Stimulated activated CD8-positive, alpha-beta memory T cell treated with anti-CD3 and anti-CD28 coated beads, Interleukin-2, amount 100 ng/mL, for 1 hour (primary cell): ENCODE data around the gene RUFY1.
A peak's percentile ranks its signal among the peaks of the same experiment; 100 is the strongest.
"Not testable (repeated sequence)": the region's sequence is repeated elsewhere in the genome, so short reads cannot be mapped to it uniquely, and the experiment has no call there.

Experiments used
- DNase-seq, 2 donors: peaks; one replicate each; pipeline ENCODE4 v3.0.0-alpha.2; 2020; ENCODE audit warnings: low read depth in 2 of 2

RUFY1 gene

DNA sequence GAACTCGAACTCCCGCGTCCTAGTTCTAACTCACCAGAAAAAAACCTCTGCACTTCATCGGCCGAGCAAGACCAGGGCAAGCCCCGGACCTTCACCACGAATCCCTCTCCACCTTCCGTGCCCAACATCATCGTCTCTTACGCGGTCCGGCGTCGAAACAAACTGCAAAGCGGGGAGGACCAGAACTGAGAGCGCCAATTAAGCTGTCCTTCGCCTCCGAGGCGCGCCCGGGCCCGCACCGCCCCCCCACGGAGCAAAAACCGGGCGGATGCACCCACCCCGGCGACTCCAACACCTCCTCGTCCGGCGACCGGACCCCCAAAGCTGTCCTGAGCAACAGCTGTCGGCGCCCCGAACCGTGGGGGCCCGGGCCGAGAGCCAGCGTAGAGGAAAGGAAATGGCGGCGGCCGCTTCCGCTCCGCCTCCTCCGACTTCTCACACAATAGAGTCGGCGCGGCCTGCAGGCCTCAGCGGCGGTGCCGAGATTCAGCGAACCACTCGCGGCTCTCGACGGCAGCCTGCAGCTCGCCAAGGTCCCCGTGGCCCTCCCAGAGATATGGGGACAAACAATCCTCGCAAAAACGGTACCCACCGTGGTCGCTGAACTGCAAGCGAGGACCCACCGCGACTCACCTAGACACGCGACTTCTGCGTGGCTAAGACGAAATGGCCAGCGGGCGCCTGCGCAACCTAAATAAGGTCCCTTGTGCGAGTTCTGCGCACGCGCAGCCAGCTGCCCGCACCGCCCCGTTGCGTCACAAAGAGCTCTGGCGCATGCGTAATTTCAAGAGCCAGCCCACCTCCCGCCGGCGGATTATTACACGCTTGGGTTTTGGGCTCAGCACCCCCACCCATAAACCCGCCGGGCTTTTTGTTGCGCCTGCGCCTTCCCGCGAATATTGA is 72.9 kb downstream of the RUFY1 start, which contains the start of gene HNRNPH1:
Gene HNRNPH1 (minus strand): TSS at position 669 of the 903 bp plus-strand sequence. CDS start 538 bp downstream, at position 131.
- peak; percentile 96 to 98 for DNase-seq

- DNase-seq, result peak in 1 of 2 donors; percentile 24
These were observed 73.8 kb downstream of the RUFY1 start for GRCh38 chr5:179623906-179624741.

GRCh38 chr5:179624841-179625271 is 74.5 kb downstream of the RUFY1 start:
- no peak for DNase-seq

- DNase-seq, result not testable (repeated sequence)
These were observed 83.4 kb downstream of the RUFY1 start for GRCh38 chr5:179633501-179634369.

DNA sequence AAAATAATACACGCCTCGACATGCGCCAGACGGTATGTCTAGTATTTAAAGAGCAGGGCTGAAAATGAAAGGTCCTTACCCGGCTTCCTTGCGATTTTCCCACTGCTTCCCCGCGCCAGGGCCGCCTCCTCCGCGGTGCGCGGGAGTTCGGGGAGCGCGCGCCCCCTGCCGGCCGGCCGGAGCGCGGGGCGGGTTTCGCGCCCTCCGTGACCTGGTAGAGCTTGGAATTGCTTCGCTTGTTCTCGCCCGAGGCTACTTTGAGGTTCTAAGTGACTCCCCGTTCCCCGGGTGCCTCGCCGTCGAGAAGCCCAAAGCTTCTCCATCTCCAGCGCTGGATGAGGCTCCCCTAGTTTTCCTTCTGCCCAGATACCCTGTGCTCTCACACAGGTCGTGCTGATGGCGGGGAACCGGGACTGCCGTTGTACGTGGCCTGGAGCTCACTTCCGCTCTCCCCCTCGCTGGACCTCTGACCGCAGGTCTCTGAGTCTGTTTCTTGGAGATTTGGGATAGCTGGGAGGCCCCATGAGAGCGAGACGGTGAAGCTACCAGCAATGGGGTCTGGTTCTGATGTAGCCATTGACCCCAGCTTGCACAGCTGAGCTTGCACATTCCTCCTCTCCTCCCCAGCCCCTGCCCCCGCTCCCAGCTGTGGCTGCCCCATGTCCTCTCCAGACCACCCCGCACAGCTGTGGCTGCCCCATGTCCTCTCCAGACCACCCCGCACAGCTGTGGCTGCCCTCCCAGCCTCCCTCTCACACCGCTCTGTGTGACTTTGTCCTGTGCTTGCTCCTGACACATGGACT is 84.2 kb downstream of the RUFY1 start:
- not testable (repeated sequence) for DNase-seq

DNA sequence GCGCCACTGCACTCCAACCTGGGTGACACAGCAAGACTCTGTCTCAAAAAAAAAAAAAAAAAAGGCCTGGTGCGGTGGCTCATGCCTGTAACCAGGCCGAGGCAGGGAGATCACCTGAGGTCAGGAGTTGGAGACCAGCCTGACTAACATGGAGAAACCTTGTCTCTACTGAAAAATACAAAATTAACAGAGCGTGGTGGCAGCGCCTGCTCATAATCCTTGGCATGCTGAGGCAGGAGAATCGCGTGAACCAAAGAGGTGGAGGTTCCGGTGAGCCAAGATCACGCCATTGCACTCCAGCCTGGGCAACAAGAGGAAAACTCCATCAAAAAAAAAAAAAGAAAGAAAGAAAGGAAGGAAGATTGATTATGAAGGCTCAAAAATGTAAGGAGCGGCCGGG is 88.9 kb downstream of the RUFY1 start:
- not testable (repeated sequence) for DNase-seq

DNA sequence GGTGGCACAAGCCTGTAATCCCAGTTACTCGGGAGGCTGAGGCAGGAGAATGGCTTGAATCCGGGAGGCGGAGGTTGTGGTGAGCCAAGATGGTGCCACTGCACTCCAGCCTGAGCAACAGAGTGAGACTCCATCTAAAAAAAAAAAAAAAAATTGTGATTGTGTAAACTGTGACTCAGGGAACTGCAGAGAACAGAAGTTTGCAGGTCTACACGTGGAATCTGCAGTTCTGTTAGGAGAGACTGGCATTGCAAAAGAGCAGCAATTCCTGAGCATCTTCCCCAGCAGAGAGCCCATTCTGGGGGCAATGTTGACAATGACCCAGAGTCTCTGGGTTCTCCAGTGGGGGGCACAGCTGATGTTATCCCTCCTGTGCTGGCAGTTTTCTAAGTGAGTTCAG is 91.4 kb downstream of the RUFY1 start:
- not testable (repeated sequence) for DNase-seq

DNA sequence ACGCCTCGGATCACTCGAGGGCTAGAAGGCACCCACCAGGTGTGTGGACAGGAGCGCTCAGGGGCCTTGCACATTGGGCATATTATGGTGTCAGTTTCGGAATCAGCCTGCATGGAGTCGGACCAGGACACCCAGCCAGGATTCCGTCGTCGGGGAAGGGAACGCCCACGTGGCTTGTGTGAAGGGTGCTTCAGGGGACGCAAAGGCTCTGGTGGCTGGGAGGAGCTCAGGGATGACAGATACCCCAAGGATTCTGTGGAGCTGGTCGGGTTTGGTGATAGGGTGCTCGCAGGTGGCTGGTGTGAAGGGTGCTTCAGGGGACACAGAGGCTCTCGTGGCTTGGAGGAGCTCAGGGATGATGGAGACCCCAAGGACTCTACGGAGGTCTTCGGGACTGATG is 92.3 kb downstream of the RUFY1 start:
- DNase-seq, result not testable (repeated sequence)

DNA sequence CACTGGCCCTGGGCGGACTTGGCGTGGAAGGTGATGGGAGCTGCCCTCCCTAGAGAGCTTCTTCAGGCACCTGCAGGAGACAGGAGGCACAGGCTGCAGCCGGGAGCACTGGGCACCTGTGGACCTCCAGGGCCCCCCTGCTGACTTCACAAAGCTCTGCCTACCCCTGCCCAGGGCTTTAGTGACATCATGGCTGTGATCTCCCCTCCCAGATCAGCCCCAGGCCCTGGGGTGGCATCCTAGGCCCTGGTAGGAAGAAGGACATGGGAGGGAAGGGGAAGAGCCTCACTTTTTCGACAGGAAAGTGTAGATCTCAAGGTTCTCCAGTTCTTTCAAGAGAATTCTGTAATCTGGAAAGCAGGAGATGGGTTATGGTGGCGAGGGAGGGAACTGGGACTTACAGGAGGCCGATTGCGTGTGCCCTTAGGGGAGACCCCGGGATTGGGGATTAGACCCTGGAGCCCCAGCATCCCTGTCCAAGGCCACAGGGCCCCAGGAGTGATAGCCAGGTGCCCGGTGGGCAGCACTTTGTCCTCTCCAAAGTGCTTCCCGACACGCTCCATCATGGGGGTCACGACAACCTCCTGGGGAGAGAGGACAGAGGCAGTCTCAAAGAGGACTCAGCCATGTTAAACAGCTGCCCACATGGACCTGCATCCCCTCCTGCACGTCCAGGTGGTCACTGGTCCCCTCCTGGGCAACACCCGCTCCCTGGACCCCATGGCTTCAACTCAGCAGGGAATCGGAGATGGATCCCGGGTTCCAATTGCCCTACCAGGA is 93.0 kb downstream of the RUFY1 start:
- DNase-seq, result not testable (repeated sequence)

- not testable (repeated sequence) for DNase-seq
These were observed 94.4 kb downstream of the RUFY1 start for GRCh38 chr5:179644766-179645165.

GRCh38 chr5:179648410-179648809 is 98.1 kb downstream of the RUFY1 start:
- no peak for DNase-seq

DNA sequence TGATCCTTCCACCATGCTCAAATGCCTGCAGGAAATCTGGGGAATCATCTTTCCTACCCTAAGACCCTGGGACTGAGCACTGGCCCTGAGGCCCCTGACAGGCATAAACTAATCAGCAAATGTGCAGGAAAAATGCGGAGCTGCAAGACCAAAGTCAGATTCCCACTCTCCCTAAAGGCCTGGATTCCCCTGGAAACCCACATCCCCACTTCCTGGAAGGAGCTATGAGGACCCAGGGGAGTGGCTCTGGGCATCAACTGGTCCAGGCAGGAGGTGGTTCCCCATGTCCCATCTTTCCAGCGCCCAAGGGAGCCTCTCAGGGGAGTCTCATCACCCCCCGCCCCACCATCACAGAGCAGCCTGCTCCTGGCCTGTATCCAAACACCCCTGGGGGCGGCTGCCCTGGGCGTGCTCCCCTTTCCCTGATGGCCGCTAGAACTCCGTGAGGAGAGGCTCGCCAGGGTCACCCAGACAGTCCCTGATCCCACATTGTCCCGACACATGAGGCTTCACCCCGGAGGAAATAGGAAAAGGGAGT is 98.9 kb downstream of the RUFY1 start:
- not testable (repeated sequence) for DNase-seq

DNA sequence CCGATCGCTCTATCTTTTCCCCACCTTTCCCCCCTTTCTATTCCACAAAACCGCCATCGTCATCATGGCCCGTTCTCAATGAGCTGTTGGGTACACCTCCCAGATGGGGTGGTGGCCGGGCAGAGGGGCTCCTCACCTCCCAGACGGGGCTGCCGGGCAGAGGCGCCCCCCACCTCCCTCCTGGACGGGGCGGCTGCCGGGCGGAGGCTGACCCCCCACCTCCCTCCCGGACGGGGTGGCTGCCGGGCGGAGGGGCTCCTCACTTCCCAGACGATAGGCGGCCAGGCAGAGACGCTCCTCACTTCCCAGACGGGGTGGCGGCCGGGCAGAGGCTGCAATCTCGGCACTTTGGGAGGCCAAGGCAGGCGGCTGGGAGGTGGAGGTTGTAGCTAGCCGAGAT is 99.9 kb downstream of the RUFY1 start:
- DNase-seq, result not testable (repeated sequence)

- not testable (repeated sequence) for DNase-seq
These were observed 102.8 kb downstream of the RUFY1 start for GRCh38 chr5:179653135-179653534.

DNA sequence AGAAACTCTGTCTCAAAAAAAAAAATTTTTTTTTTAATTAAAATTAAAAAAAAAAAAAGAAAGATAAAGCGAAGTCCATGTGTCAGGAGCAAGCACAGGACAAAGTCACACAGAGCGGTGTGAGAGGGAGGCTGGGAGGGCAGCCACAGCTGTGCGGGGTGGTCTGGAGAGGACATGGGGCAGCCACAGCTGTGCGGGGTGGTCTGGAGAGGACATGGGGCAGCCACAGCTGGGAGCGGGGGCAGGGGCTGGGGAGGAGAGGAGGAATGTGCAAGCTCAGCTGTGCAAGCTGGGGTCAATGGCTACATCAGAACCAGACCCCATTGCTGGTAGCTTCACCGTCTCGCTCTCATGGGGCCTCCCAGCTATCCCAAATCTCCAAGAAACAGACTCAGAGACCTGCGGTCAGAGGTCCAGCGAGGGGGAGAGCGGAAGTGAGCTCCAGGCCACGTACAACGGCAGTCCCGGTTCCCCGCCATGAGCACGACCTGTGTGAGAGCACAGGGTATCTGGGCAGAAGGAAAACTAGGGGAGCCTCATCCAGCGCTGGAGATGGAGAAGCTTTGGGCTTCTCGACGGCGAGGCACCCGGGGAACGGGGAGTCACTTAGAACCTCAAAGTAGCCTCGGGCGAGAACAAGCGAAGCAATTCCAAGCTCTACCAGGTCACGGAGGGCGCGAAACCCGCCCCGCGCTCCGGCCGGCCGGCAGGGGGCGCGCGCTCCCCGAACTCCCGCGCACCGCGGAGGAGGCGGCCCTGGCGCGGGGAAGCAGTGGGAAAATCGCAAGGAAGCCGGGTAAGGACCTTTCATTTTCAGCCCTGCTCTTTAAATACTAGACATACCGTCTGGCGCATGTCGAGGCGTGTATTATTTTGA is 107.2 kb downstream of the RUFY1 start:
- DNase-seq, result not testable (repeated sequence)

DNA sequence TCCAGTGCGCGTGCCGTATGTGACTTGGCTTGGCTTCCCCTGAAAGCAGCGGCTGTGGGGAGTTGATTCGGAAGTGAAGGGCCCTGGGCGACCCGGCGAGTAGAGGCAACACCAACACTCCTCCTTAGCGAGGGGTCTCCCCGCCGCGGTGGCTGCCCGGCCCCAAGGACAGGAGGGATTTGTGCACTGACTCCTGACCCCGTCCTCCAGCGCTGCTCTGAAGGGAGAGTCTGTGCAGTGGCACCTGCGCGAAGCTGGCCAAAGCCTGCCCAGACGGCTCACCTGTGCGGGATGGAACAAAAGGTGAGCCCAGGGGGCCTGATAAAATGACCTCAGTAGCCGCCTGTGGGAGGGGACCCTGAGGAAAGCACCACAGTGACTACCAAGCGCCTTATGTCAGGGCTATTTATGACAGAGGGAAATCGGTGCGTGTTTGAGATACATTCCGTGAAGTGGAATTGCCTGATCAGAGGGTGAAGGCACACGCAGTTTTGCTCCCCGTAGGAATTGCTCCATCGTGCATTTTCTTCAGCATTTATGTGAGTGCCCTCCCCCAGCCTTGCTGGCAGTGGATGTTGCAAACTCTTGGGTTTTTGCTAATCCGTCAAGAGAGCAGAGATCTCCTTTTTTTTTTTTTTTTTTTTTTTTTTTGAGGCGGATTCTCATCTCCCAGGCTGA is 108.0 kb downstream of the RUFY1 start:
- not testable (repeated sequence) for DNase-seq
